Measurements from ENCODE around the gene HK1.

Gene HK1

GRCh38 chr10:69295027-69295636 lies 16.8 kb downstream of the HK1 start:
- Histone ChIP-seq H3K27ac (ENCODE audit: low read length) (no peak overlapping the region), H3K4me1 (ENCODE audit: insufficient read depth, low read length) (no peaks in the 10 kb centered on the region), H3K4me2 (ENCODE audit: insufficient read depth, low read length) (no peak overlapping the region), H4K20me1 (ENCODE audit: insufficient read depth, low read length) (no peaks in the 10 kb centered on the region), H3K79me2 (ENCODE audit: insufficient read depth, low read length) (no peaks in the 10 kb centered on the region), H3K9me3 (ENCODE audit: insufficient read depth, low read length, severe bottlenecking) (no peaks in the 10 kb centered on the region), H3K4me3 (ENCODE audit: low read depth in 1 of 2, low read length in 2 of 2) (no peak overlapping the region), H3K27me3 (ENCODE audit: insufficient read depth, low read length, poor library complexity) (peaks cover 12% of the 10 kb centered on the region), H3K9ac (ENCODE audit: low read depth, low read length) (no peak overlapping the region), H2AFZ (ENCODE audit: low read depth, low read length) (no peak overlapping the region), H3K36me3 (ENCODE audit: insufficient read depth, low read length) (no peaks in the 10 kb centered on the region)
- no peak for TF ChIP-seq EZH2 (IDR thresholded peaks at IDR 0.05; ENCODE audit: borderline replicate concordance, low read depth, low read length, severe bottlenecking)
- TF ChIP-seq, protein P1, sequence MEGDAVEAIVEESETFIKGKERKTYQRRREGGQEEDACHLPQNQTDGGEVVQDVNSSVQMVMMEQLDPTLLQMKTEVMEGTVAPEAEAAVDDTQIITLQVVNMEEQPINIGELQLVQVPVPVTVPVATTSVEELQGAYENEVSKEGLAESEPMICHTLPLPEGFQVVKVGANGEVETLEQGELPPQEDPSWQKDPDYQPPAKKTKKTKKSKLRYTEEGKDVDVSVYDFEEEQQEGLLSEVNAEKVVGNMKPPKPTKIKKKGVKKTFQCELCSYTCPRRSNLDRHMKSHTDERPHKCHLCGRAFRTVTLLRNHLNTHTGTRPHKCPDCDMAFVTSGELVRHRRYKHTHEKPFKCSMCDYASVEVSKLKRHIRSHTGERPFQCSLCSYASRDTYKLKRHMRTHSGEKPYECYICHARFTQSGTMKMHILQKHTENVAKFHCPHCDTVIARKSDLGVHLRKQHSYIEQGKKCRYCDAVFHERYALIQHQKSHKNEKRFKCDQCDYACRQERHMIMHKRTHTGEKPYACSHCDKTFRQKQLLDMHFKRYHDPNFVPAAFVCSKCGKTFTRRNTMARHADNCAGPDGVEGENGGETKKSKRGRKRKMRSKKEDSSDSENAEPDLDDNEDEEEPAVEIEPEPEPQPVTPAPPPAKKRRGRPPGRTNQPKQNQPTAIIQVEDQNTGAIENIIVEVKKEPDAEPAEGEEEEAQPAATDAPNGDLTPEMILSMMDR (IDR thresholded peaks at IDR 0.05; ENCODE audit: borderline replicate concordance, extremely low read depth, low read length, poor library complexity, severe bottlenecking) = no peak
- ATAC-seq (ENCODE audit: insufficient read depth, low read depth) (no peak), DNase-seq (no peak)

- H3K4me1 ChIP-seq (ENCODE audit: insufficient read depth, low read length) = no peaks in the 10 kb centered on the region
- no peak overlapping the region for H3K4me3 ChIP-seq (ENCODE audit: low read depth in 1 of 2, low read length in 2 of 2)
- ATAC-seq (ENCODE audit: insufficient read depth, low read depth) (no peak), DNase-seq (no peak)
- H3K27ac ChIP-seq (ENCODE audit: low read length) = no peak overlapping the region
- no peaks in the 10 kb centered on the region for H4K20me1 ChIP-seq (ENCODE audit: insufficient read depth, low read length)
- H3K27me3 ChIP-seq (ENCODE audit: insufficient read depth, low read length, poor library complexity) = no peaks in the 10 kb centered on the region
- H2AFZ ChIP-seq (ENCODE audit: low read depth, low read length) = no peak overlapping the region
- TF ChIP-seq, protein P1 (IDR thresholded peaks at IDR 0.05; ENCODE audit: borderline replicate concordance, extremely low read depth, low read length, poor library complexity, severe bottlenecking) = no peak
- no peak for TF ChIP-seq EZH2 (IDR thresholded peaks at IDR 0.05; ENCODE audit: borderline replicate concordance, low read depth, low read length, severe bottlenecking)
- no peaks in the 10 kb centered on the region for H3K79me2 ChIP-seq (ENCODE audit: insufficient read depth, low read length)
- H3K36me3 ChIP-seq (ENCODE audit: insufficient read depth, low read length) = no peaks in the 10 kb centered on the region
- no peaks in the 10 kb centered on the region for H3K9me3 ChIP-seq (ENCODE audit: insufficient read depth, low read length, severe bottlenecking)
- no peak overlapping the region for H3K9ac ChIP-seq (ENCODE audit: low read depth, low read length)
- H3K4me2 ChIP-seq (ENCODE audit: insufficient read depth, low read length) = no peak overlapping the region
Observed at GRCh38 chr10:69303632-69304051, 25.3 kb downstream of the HK1 start.

- Histone ChIP-seq H3K4me2 (ENCODE audit: insufficient read depth, low read length) (no peak overlapping the region), H3K9me3 (ENCODE audit: insufficient read depth, low read length, severe bottlenecking) (no peaks in the 10 kb centered on the region)
- ATAC-seq (ENCODE audit: insufficient read depth, low read depth) = no peak
Observed at GRCh38 chr10:69306421-69306820, 28.1 kb downstream of the HK1 start.

More at GRCh38 chr10:69306421-69306820, 28.1 kb downstream of the HK1 start:
- no peak overlapping the region for H3K27ac ChIP-seq (ENCODE audit: low read length)
- no peaks in the 10 kb centered on the region for H3K4me1 ChIP-seq (ENCODE audit: insufficient read depth, low read length)
- H3K4me3 ChIP-seq (ENCODE audit: low read depth in 1 of 2, low read length in 2 of 2) = no peak overlapping the region
- TF ChIP-seq EZH2 (IDR thresholded peaks at IDR 0.05; ENCODE audit: borderline replicate concordance, low read depth, low read length, severe bottlenecking) = no peak
- TF ChIP-seq, protein P1 (IDR thresholded peaks at IDR 0.05; ENCODE audit: borderline replicate concordance, extremely low read depth, low read length, poor library complexity, severe bottlenecking) = no peak
- H3K27me3 ChIP-seq (ENCODE audit: insufficient read depth, low read length, poor library complexity) = no peaks in the 10 kb centered on the region
- H3K9ac ChIP-seq (ENCODE audit: low read depth, low read length) = no peak overlapping the region
- DNase-seq = no peak
- no peak overlapping the region for H2AFZ ChIP-seq (ENCODE audit: low read depth, low read length)
- no peaks in the 10 kb centered on the region for H3K79me2 ChIP-seq (ENCODE audit: insufficient read depth, low read length)
- no peaks in the 10 kb centered on the region for H4K20me1 ChIP-seq (ENCODE audit: insufficient read depth, low read length)
- no peaks in the 10 kb centered on the region for H3K36me3 ChIP-seq (ENCODE audit: insufficient read depth, low read length)
